ENCODE data around the gene ABCG5. TPM values are rescaled to one million over a fixed set of nuclear protein-coding genes. Genes with fewer than 3 reads are reported as not detected.

The ABCG5 gene
- not detected in 2 replicates for total RNA-seq (2014; rRNA removed; shearing (Covaris generic))
- polyA plus RNA-seq (2016; fragmentation: Nextera tagmentation; extraction: Ambion mirVana): 0.08 and 0.14 TPM in 2 replicates
- long read RNA-seq: 0 reads

DNA sequence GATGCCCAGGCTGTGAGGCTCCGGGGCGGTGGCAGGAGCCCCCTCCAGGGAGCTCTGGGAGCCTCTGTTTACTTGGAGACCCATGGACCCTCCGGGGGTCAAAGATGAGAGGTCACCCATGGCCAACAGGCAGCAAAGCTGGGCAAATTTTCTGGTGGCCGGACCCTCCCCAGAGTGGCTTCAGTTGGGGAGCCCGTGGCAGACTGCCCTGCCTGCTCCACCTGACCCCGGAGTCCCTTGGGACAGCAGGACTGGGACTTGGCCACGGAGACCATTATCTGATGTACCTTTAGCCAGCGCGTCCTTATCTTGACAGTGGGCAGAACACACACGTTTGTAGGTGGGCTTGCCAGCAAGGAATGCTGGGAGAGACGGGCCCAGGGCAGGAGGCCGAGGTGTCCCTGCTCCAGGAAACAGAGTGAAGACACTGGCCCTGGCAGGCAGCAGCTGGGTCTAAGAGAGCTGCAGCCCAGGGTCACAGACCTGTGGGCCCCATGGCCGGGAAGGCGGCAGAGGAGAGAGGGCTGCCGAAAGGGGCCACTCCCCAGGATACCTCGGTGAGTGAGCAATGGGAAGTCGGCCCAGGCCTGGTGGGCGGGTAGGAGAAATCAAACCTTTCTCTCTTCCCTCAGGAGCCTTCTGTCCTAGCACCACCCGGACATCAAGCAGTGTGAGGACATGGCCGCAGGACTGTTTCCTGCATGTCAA lies at the start of gene ABCG5, which contains the start of gene ABCG8:
ABCG5 (minus strand) TSS at position 280 of the 708 bp plus-strand sequence; CDS start at position 120, 160 bp downstream.
ABCG8 (plus strand) TSS at position 412 of the 708 bp plus-strand sequence; CDS start at position 495, 83 bp downstream.
- no peaks in the 10 kb centered on the region for H3K9me3 Mint-ChIP-seq
- Histone ChIP-seq H2AFZ (peak within 1 kb of the TSS; percentile 80), H3K9me2 (ENCODE audit: insufficient read depth) (0 out of 2 replicates have a peak, but pooled peaks cover 4% of the 10 kb centered on the region), H3K4me3 (no peak within 1 kb of the TSS), H3F3A (replicated peaks; ENCODE audit: low read depth) (no peaks in the 10 kb centered on the region), H3K27me3 (ENCODE audit: insufficient read depth) (no peaks in the 10 kb centered on the region), H3K27ac (ENCODE audit: low read depth) (no peak within 1 kb of the TSS), H3K4me2 (no peak within 1 kb of the TSS), H3K4me1 (ENCODE audit: insufficient read depth) (no peaks in the 10 kb centered on the region; the same call in 1 of the 2 replicates), H3K79me2 (replicated peaks; ENCODE audit: insufficient read depth) (no peaks in the 10 kb centered on the region), H4K20me1 (replicated peaks; ENCODE audit: insufficient read depth) (no peaks in the 10 kb centered on the region), H3K36me3 (ENCODE audit: insufficient read depth) (no peaks in the 10 kb centered on the region)
- no peaks in the 10 kb centered on the region for H3K36me3 Mint-ChIP-seq (ENCODE audit: low read depth)
- H3K4me1 Mint-ChIP-seq: peaks cover 15% of the 10 kb centered on the region
- ATAC-seq: peak; percentile 35
- DNase-seq (ENCODE audit: low spot score): no peak
- no peak within 1 kb of the TSS; the same call in 2 of the 3 replicates for H3K4me3 Mint-ChIP-seq
- H3K27me3 Mint-ChIP-seq (ENCODE audit: insufficient read depth, low read depth, poor library complexity): peaks cover 5% of the 10 kb centered on the region
- TF ChIP-seq JUNB (IDR thresholded peaks at IDR 0.05; ENCODE audit: unreplicated experiment) (no peak), CREB1 (CRISPR knock-in tag; IDR thresholded peaks at IDR 0.05; ENCODE audit: low read depth) (no peak), STAT1 (IDR thresholded peaks at IDR 0.05; ENCODE audit: unreplicated experiment) (no peak), NANOG (IDR thresholded peaks at IDR 0.05; ENCODE audit: borderline replicate concordance) (no peak), POLR2AphosphoS5 (IDR thresholded peaks at IDR 0.05; ENCODE audit: low read depth) (no peak), EZH2 (IDR thresholded peaks at IDR 0.05; ENCODE audit: low read depth, unreplicated experiment) (no peak), EZH2phosphoT487 (IDR thresholded peaks at IDR 0.05; ENCODE audit: unreplicated experiment) (no peak)
- TF ChIP-seq, protein P1, sequence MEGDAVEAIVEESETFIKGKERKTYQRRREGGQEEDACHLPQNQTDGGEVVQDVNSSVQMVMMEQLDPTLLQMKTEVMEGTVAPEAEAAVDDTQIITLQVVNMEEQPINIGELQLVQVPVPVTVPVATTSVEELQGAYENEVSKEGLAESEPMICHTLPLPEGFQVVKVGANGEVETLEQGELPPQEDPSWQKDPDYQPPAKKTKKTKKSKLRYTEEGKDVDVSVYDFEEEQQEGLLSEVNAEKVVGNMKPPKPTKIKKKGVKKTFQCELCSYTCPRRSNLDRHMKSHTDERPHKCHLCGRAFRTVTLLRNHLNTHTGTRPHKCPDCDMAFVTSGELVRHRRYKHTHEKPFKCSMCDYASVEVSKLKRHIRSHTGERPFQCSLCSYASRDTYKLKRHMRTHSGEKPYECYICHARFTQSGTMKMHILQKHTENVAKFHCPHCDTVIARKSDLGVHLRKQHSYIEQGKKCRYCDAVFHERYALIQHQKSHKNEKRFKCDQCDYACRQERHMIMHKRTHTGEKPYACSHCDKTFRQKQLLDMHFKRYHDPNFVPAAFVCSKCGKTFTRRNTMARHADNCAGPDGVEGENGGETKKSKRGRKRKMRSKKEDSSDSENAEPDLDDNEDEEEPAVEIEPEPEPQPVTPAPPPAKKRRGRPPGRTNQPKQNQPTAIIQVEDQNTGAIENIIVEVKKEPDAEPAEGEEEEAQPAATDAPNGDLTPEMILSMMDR (conservative IDR thresholded peaks at IDR 0.05; ENCODE audit: low read depth in 2 of 2): no peak
- TF ChIP-seq, protein P2, sequence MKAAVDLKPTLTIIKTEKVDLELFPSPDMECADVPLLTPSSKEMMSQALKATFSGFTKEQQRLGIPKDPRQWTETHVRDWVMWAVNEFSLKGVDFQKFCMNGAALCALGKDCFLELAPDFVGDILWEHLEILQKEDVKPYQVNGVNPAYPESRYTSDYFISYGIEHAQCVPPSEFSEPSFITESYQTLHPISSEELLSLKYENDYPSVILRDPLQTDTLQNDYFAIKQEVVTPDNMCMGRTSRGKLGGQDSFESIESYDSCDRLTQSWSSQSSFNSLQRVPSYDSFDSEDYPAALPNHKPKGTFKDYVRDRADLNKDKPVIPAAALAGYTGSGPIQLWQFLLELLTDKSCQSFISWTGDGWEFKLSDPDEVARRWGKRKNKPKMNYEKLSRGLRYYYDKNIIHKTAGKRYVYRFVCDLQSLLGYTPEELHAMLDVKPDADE (IDR thresholded peaks at IDR 0.05): no peak
- TF ChIP-seq, protein P3, sequence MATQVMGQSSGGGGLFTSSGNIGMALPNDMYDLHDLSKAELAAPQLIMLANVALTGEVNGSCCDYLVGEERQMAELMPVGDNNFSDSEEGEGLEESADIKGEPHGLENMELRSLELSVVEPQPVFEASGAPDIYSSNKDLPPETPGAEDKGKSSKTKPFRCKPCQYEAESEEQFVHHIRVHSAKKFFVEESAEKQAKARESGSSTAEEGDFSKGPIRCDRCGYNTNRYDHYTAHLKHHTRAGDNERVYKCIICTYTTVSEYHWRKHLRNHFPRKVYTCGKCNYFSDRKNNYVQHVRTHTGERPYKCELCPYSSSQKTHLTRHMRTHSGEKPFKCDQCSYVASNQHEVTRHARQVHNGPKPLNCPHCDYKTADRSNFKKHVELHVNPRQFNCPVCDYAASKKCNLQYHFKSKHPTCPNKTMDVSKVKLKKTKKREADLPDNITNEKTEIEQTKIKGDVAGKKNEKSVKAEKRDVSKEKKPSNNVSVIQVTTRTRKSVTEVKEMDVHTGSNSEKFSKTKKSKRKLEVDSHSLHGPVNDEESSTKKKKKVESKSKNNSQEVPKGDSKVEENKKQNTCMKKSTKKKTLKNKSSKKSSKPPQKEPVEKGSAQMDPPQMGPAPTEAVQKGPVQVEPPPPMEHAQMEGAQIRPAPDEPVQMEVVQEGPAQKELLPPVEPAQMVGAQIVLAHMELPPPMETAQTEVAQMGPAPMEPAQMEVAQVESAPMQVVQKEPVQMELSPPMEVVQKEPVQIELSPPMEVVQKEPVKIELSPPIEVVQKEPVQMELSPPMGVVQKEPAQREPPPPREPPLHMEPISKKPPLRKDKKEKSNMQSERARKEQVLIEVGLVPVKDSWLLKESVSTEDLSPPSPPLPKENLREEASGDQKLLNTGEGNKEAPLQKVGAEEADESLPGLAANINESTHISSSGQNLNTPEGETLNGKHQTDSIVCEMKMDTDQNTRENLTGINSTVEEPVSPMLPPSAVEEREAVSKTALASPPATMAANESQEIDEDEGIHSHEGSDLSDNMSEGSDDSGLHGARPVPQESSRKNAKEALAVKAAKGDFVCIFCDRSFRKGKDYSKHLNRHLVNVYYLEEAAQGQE (IDR thresholded peaks at IDR 0.05; ENCODE audit: unreplicated experiment): no peak
- no peak within 1 kb of the TSS for H3K27ac Mint-ChIP-seq
